ENCODE data around the gene HARS1.

- TF ChIP-seq CTCF (conservative IDR thresholded peaks at IDR 0.05 in 1 of 2, IDR thresholded peaks at IDR 0.05 in 1 of 2; ENCODE audit: low read depth in 1 of 2, low read length in 2 of 2) (no peak), EZH2 (IDR thresholded peaks at IDR 0.05; ENCODE audit: low read length, missing control alignments) (no peak)
Measured at GRCh38 chr5:140677947-140678346, 13.2 kb downstream of the HARS1 start.

Data from fibroblast of lung (primary cell).